SU-DHL-6 (cell line): ENCODE data around the gene ESCO1.

ENCODE experiments used
- H2AFZ ChIP-seq: fragments of 200-600 bp; sonication (generic); 2 replicates; pipeline ENCODE4 v1.6.1; 2014; ENCODE audit warnings: low read depth, mild to moderate bottlenecking, moderate library complexity, mixed read lengths, antibody characterized with exemption, low read length; ENCODE audit not compliant: severe bottlenecking
- H3F3A ChIP-seq: fragments of 200-600 bp; shearing (Covaris generic); 2 replicates; pipeline ENCODE4 v1.6.0; 2016; ENCODE audit warnings: antibody characterized with exemption, mild to moderate bottlenecking; ENCODE audit not compliant: insufficient read depth
- H3K27ac ChIP-seq: fragments of 200-600 bp; sonication (generic); 2 replicates; pipeline ENCODE4 v1.5.1; 2016; ENCODE audit warnings: low read depth, mild to moderate bottlenecking, low read length, moderate library complexity, mixed read lengths
- H3K27me3 ChIP-seq: fragments of 200-600 bp; sonication (generic), shearing (Covaris generic); 2 replicates; pipeline ENCODE4 v1.6.0; 2014; ENCODE audit warnings: mild to moderate bottlenecking, low read length
- H3K36me3 ChIP-seq: fragments of 200-600 bp; sonication (generic); 2 replicates; pipeline ENCODE4 v1.6.1; 2014; ENCODE audit warnings: mild to moderate bottlenecking, low read length, mixed read lengths
- H3K4me2 ChIP-seq: fragments of 300-600, 200-600 bp; shearing (Covaris generic), sonication (generic); 2 replicates; pipeline ENCODE4 v1.6.0; 2014; ENCODE audit warnings: low read length, low read depth, mild to moderate bottlenecking; ENCODE audit not compliant: poor library complexity, severe bottlenecking
- H3K4me3 ChIP-seq: fragments of 200-600 bp; sonication (generic); 2 replicates; pipeline ENCODE4 v1.5.1; 2014; ENCODE audit warnings: antibody characterized with exemption, low read length, mild to moderate bottlenecking, mixed read lengths; ENCODE audit not compliant: insufficient read depth, poor library complexity, severe bottlenecking
- H3K79me2 ChIP-seq: fragments of 200-600 bp; sonication (generic); 2 replicates; pipeline ENCODE4 v1.6.1; 2014; ENCODE audit warnings: mild to moderate bottlenecking, low read length, moderate library complexity; ENCODE audit not compliant: insufficient read depth
- H3K9ac ChIP-seq: fragments of 200-600 bp; sonication (generic); 2 replicates; pipeline ENCODE4 v1.7.0; 2014; ENCODE audit warnings: mild to moderate bottlenecking, low read length
- H3K9me2 ChIP-seq: fragments of 200-600 bp; sonication (generic); replicated peaks from 2 replicates; pipeline ENCODE4 v1.6.1; 2014; ENCODE audit warnings: low read length; ENCODE audit not compliant: insufficient read depth
- H3K9me3 ChIP-seq: fragments of 200-600 bp; sonication (generic); 2 replicates; pipeline ENCODE4 v1.6.1; 2014; ENCODE audit warnings: low read length, mixed read lengths; ENCODE audit not compliant: insufficient read depth
- H4K20me1 ChIP-seq: fragments of 200-600 bp; sonication (generic); 2 replicates; pipeline ENCODE4 v1.6.1; 2014; ENCODE audit warnings: low read depth, mild to moderate bottlenecking, antibody characterized with exemption, low read length, moderate library complexity, mixed read lengths
- CTCF ChIP-seq: fragments of 200-600 bp; sonication (generic); IDR thresholded peaks from one replicate; pipeline ENCODE4 v1.5.1; 2017; ENCODE audit warnings: antibody characterized with exemption, mild to moderate bottlenecking, low read length, moderate library complexity; ENCODE audit not compliant: insufficient read depth, poor library complexity, severe bottlenecking
- EZH2phosphoT487 ChIP-seq: fragments of 200-600 bp; sonication (generic), shearing (Covaris generic); conservative IDR thresholded peaks from 2 replicates; pipeline ENCODE4 v1.6.1; 2018; ENCODE audit warnings: mild to moderate bottlenecking, antibody characterized with exemption, low read length, moderate library complexity, mixed read lengths

The ESCO1 gene

GRCh38 chr18:21584391-21584790 lies 16.1 kb downstream of the ESCO1 start:
- H3K4me2 ChIP-seq = no peak overlapping the region
- no peaks in the 10 kb centered on the region for H3K9me2 ChIP-seq
- no peaks in the 10 kb centered on the region for H3F3A ChIP-seq
- no peak overlapping the region for H3K4me3 ChIP-seq
- H4K20me1 ChIP-seq = peaks cover 16% of the 10 kb centered on the region; the same call in 1 of the 2 replicates
- no peaks in the 10 kb centered on the region for H3K9me3 ChIP-seq
- H2AFZ ChIP-seq = no peak overlapping the region
- peaks cover 89% of the 10 kb centered on the region for H3K79me2 ChIP-seq
- no peak overlapping the region for H3K27ac ChIP-seq
- peaks cover 9% of the 10 kb centered on the region; the same call in 1 of the 2 replicates for H3K36me3 ChIP-seq
- no peaks in the 10 kb centered on the region for H3K27me3 ChIP-seq
- TF ChIP-seq CTCF = no peak
- no peak for TF ChIP-seq EZH2phosphoT487
- no peak overlapping the region for H3K9ac ChIP-seq

- H4K20me1 ChIP-seq = no peaks in the 10 kb centered on the region
- no peak overlapping the region for H3K9ac ChIP-seq
- peaks cover 15% of the 10 kb centered on the region for H3K79me2 ChIP-seq
- TF ChIP-seq EZH2phosphoT487 = no peak
- no peak for TF ChIP-seq CTCF
- no peaks in the 10 kb centered on the region for H3K9me3 ChIP-seq
- no peaks in the 10 kb centered on the region for H3K9me2 ChIP-seq
- H3K27ac ChIP-seq = no peak overlapping the region
- H3K36me3 ChIP-seq = peaks cover 36% of the 10 kb centered on the region
- H3K4me2 ChIP-seq = no peak overlapping the region
- no peaks in the 10 kb centered on the region for H3K27me3 ChIP-seq
- H2AFZ ChIP-seq = no peak overlapping the region
- H3K4me3 ChIP-seq = no peak overlapping the region
- H3F3A ChIP-seq = 0 out of 2 replicates have a peak, but pooled peaks cover 3% of the 10 kb centered on the region
Observed at GRCh38 chr18:21575656-21576055, 24.8 kb downstream of the ESCO1 start.

GRCh38 chr18:21571772-21572171 lies 28.7 kb downstream of the ESCO1 start:
- no peaks in the 10 kb centered on the region for H3K9me3 ChIP-seq
- H2AFZ ChIP-seq = no peak overlapping the region
- H4K20me1 ChIP-seq = no peaks in the 10 kb centered on the region
- no peaks in the 10 kb centered on the region for H3K9me2 ChIP-seq
- no peaks in the 10 kb centered on the region for H3K27me3 ChIP-seq
- H3K27ac ChIP-seq = no peak overlapping the region
- TF ChIP-seq CTCF (no peak), EZH2phosphoT487 (no peak)
- H3F3A ChIP-seq = 0 out of 2 replicates have a peak, but pooled peaks cover 3% of the 10 kb centered on the region
- peaks cover 49% of the 10 kb centered on the region for H3K36me3 ChIP-seq
- 0 out of 2 replicates have a peak, but pooled peaks cover 2% of the 10 kb centered on the region for H3K79me2 ChIP-seq
- H3K4me3 ChIP-seq = no peak overlapping the region
- H3K9ac ChIP-seq = no peak overlapping the region
- no peak overlapping the region for H3K4me2 ChIP-seq

GRCh38 chr18:21559195-21559594 lies 41.3 kb downstream of the ESCO1 start:
- no peaks in the 10 kb centered on the region for H3K9me3 ChIP-seq

More at GRCh38 chr18:21559195-21559594, 41.3 kb downstream of the ESCO1 start:
- Histone ChIP-seq H3K27me3 (no peaks in the 10 kb centered on the region), H3K36me3 (peaks cover 43% of the 10 kb centered on the region; the same call in 1 of the 2 replicates), H3K4me3 (no peak overlapping the region), H2AFZ (no peak overlapping the region), H3K9me2 (no peaks in the 10 kb centered on the region), H3K4me2 (no peak overlapping the region), H3K27ac (no peak overlapping the region), H3F3A (peaks cover 13% of the 10 kb centered on the region; the same call in 1 of the 2 replicates), H4K20me1 (no peaks in the 10 kb centered on the region), H3K79me2 (no peaks in the 10 kb centered on the region), H3K9ac (no peak overlapping the region)
- TF ChIP-seq CTCF (no peak), EZH2phosphoT487 (no peak)
